Keratinocyte (primary cell): ENCODE results near the gene IFNAR2.

ENCODE experiments used
- CTCF ChIP-seq, 3 experiments: IDR thresholded peaks in 1 of 3; conservative IDR thresholded peaks in 1 of 3; optimal IDR thresholded peaks in 1 of 3; 2 replicates in 2 of 3; 3 replicates in 1 of 3; pipeline versions ENCODE3 to v1.5.1; 2011; ENCODE audit warnings: low read length in 3 of 3, mild to moderate bottlenecking in 3 of 3, moderate library complexity in 2 of 3, control low read depth in 1 of 3, inconsistent platforms in 1 of 3; ENCODE audit not compliant: insufficient read depth in 2 of 3; ENCODE audit errors: extremely low read depth in 1 of 3
- EZH2 ChIP-seq: IDR thresholded peaks from one replicate; pipeline ENCODE4 v1.6.1; 2012; ENCODE audit warnings: inconsistent platforms, mild to moderate bottlenecking, low read length, moderate library complexity

- no peak for TF ChIP-seq CTCF (optimal IDR thresholded peaks at IDR 0.05 in 1 of 3, IDR thresholded peaks at IDR 0.05 in 1 of 3, conservative IDR thresholded peaks at IDR 0.05 in 1 of 3; ENCODE audit: extremely low read depth in 1 of 3, insufficient read depth in 2 of 3, low read length in 3 of 3)
- TF ChIP-seq EZH2 = no peak
Measured at GRCh38 chr21:33199100-33199464, 30.7 kb upstream of the IFNAR2 start.
